Thoracic aorta (tissue), 2 donors: ENCODE measurements around the gene CCDC38. TPM values are rescaled to one million over a fixed set of nuclear protein-coding genes. Genes with fewer than 3 reads are reported as not detected.
"Not testable (repeated sequence)": the region's sequence is repeated elsewhere in the genome, so short reads cannot be mapped to it uniquely, and the experiment has no call there.

Source experiments
- ATAC-seq: fragments of 150-250 bp; one replicate; pipeline ENCODE4 v1.8.0; 2017; ENCODE audit warnings: low read depth; ENCODE audit not compliant: insufficient number of reproducible peaks, low FRiP score
- DNase-seq: peaks from one replicate; pipeline ENCODE4 v3.0.0-alpha.2; 2020; ENCODE audit warnings: low spot score
- H3K27ac ChIP-seq, 2 donors: fragments of 200-600 bp; sonication (generic); 1 replicate in 1 of 2; 2 replicates in 1 of 2; pipeline ENCODE4 v1.5.1; 2016; ENCODE audit warnings: mild to moderate bottlenecking in 2 of 2, moderate library complexity in 2 of 2
- H3K27me3 ChIP-seq: fragments of 200-600 bp; sonication (generic); replicated peaks from 2 replicates; pipeline ENCODE4 v1.6.0; 2016; ENCODE audit warnings: mild to moderate bottlenecking; ENCODE audit not compliant: insufficient read depth
- H3K36me3 ChIP-seq: fragments of 200-600 bp; sonication (generic); one replicate; pipeline ENCODE4 v1.5.1; 2016
- H3K4me1 ChIP-seq, 2 donors: fragments of 200-600 bp; sonication (generic); 1 replicate in 1 of 2; 2 replicates in 1 of 2; pipeline versions ENCODE4 v1.5.1 to v1.6.0; 2016; ENCODE audit warnings: low read depth in 2 of 2, mild to moderate bottlenecking in 1 of 2; ENCODE audit not compliant: control insufficient read depth in 1 of 2
- H3K4me3 ChIP-seq: fragments of 200-600 bp; sonication (generic); 2 replicates; pipeline ENCODE4 v1.5.1; 2016; ENCODE audit warnings: mild to moderate bottlenecking
- H3K9me3 ChIP-seq: fragments of 200-600 bp; sonication (generic); 2 replicates; pipeline ENCODE4 v1.5.1; 2016
- CTCF ChIP-seq: fragments of 200-600 bp; sonication (generic); IDR thresholded peaks from one replicate; pipeline ENCODE4 v1.5.1; 2019; ENCODE audit warnings: antibody characterized with exemption
- total RNA-seq, 2 donors: library from RNA; depleted of rRNA; stranded (reverse); fragments of >200 nt; gene quantifications; one replicate each; pipeline versions ENCODE4 v1.1.0 to v1.2.3, GENCODE V29; 2016

Gene CCDC38
- total RNA-seq, 2 donors from 2014 or later, result not detected

- no peaks in the 10 kb centered on the region for H3K9me3 ChIP-seq
- H3K27ac ChIP-seq, result no peak overlapping the region
- ATAC-seq (no peak), DNase-seq (no peak)
- H3K27me3 ChIP-seq, result no peaks in the 10 kb centered on the region
- peaks cover 2% of the 10 kb centered on the region for H3K36me3 ChIP-seq
- TF ChIP-seq CTCF, result no peak
- peaks cover 13 to 15% of the 10 kb centered on the region in 2 donors for H3K4me1 ChIP-seq
- peak overlapping the region; percentile 94 for H3K4me3 ChIP-seq
Observed at GRCh38 chr12:95857799-95858198, 84.6 kb downstream of the CCDC38 start.

DNA sequence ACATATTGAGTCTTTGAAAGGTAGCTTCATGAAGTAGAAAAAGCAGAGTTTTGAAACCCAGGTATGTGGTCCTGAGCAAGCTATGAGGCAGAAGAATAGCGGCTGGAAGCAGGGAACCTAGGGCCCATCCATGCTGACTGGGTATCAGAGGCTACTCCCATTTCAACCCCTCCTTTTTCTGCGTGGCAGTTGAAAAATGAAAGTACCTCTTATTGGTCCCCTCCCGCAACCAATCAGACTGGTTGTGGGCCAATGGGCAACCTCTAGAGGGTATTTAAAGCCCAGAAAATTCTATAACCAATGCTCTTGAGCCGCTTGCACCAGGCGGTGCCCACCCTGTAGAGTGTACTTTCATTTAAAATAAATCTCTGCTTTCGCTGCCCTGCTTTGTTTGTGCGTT, 85.3 kb downstream of the CCDC38 start:
- peaks cover under 1% of the 10 kb centered on the region for H3K36me3 ChIP-seq
- peaks cover 13 to 15% of the 10 kb centered on the region in 2 donors for H3K4me1 ChIP-seq
- ATAC-seq (no peak), DNase-seq (no peak)
- H3K9me3 ChIP-seq, result no peaks in the 10 kb centered on the region
- H3K27ac ChIP-seq, result no peak overlapping the region
- H3K4me3 ChIP-seq, result no peak overlapping the region
- no peak for TF ChIP-seq CTCF
- no peaks in the 10 kb centered on the region for H3K27me3 ChIP-seq

GRCh38 chr12:95852133-95852532, 90.3 kb downstream of the CCDC38 start:
- H3K27ac ChIP-seq, result no peak overlapping the region
- no peak for TF ChIP-seq CTCF
- ATAC-seq, result no peak
- no peaks in the 10 kb centered on the region for H3K36me3 ChIP-seq
- no peak overlapping the region for H3K4me3 ChIP-seq
- H3K4me1 ChIP-seq, result no peaks in the 10 kb centered on the region
- H3K9me3 ChIP-seq, result no peaks in the 10 kb centered on the region
- DNase-seq, result no peak
- H3K27me3 ChIP-seq, result no peaks in the 10 kb centered on the region

GRCh38 chr12:95851606-95852005, 90.8 kb downstream of the CCDC38 start:
- no peak for ATAC-seq
- H3K36me3 ChIP-seq, result no peaks in the 10 kb centered on the region
- no peak overlapping the region for H3K27ac ChIP-seq
- no peak for DNase-seq
- no peaks in the 10 kb centered on the region for H3K4me1 ChIP-seq
- H3K4me3 ChIP-seq, result no peak overlapping the region
- H3K27me3 ChIP-seq, result no peaks in the 10 kb centered on the region
- no peaks in the 10 kb centered on the region for H3K9me3 ChIP-seq
- no peak for TF ChIP-seq CTCF

GRCh38 chr12:95848575-95849388, 93.6 kb downstream of the CCDC38 start:
- Histone ChIP-seq H3K27me3 (no peaks in the 10 kb centered on the region), H3K4me1 (no peaks in the 10 kb centered on the region), H3K4me3 (no peak overlapping the region), H3K36me3 (no peaks in the 10 kb centered on the region), H3K9me3 (no peaks in the 10 kb centered on the region), H3K27ac (no peak overlapping the region)
- DNase-seq (no peak), ATAC-seq (no peak)
- no peak for TF ChIP-seq CTCF

DNA sequence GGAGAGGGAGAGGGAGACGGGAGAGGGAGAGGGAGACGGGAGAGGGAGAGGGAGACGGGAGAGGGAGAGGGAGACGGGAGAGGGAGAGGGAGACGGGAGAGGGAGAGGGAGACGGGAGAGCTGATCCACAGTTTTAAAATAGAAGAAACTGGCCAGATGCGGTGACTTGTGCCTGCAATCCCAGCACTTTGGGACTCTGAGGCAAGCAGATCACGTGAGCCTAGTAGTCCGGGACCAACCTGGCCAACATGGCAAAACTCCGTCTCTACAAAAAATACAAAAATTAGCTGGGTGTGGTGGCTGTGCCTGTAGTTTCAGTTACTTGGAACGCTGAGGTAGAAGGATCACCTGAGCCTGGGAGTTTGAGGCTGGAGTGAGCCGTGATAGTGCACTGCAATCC, 100.0 kb downstream of the CCDC38 start:
- not testable (repeated sequence) for H3K4me3 ChIP-seq, H3K9me3 ChIP-seq, H3K4me1 ChIP-seq, H3K27ac ChIP-seq, DNase-seq, H3K36me3 ChIP-seq, H3K27me3 ChIP-seq, ATAC-seq
